Measurements from ENCODE around the gene ATP1A1. TPM values are rescaled to one million over a fixed set of nuclear protein-coding genes. Genes with fewer than 3 reads are reported as not detected.

ATP1A1 gene
- total RNA-seq, 2 experiments from 2014 or later: 251 to 262 TPM

GRCh38 chr1:116425987-116426386 lies 52.9 kb downstream of the ATP1A1 start:
- H3K27ac Mint-ChIP-seq: no peak overlapping the region
- H3K27me3 Mint-ChIP-seq: no peaks in the 10 kb centered on the region
- H3K9me3 Mint-ChIP-seq: no peaks in the 10 kb centered on the region
- no peaks in the 10 kb centered on the region for H3K27me3 ChIP-seq (ENCODE audit: control insufficient read depth in 1 of 2, insufficient read depth in 2 of 2, low read length in 2 of 2)
- H3K9me3 ChIP-seq (ENCODE audit: control insufficient read depth in 1 of 2, insufficient read depth in 1 of 2, low read length in 2 of 2): no peaks in the 10 kb centered on the region
- H3K27ac ChIP-seq (ENCODE audit: low read depth in 1 of 2, low read length in 2 of 2): no peak overlapping the region
- ATAC-seq (ENCODE audit: poor library complexity) (no peak), DNase-seq (no peak)
- no peaks in the 10 kb centered on the region for H3K4me1 Mint-ChIP-seq (ENCODE audit: low read depth)
- H3K4me1 ChIP-seq (ENCODE audit: insufficient read depth, low read length): no peaks in the 10 kb centered on the region
- TF ChIP-seq CTCF (IDR thresholded peaks at IDR 0.05): no peak
- no peaks in the 10 kb centered on the region for H3K36me3 Mint-ChIP-seq (ENCODE audit: low read depth)
- H3K4me3 ChIP-seq (ENCODE audit: low read length): no peak overlapping the region
- H3K4me3 Mint-ChIP-seq: no peak overlapping the region
- CTCF ChIA-PET: no interaction called here
- no peaks in the 10 kb centered on the region for H3K36me3 ChIP-seq (ENCODE audit: insufficient read depth, low read length)
- POLR2A ChIA-PET: no interaction called here
- intact Hi-C loops (cut with DNase I, micrococcal nuclease): no loop called here

- no peaks in the 10 kb centered on the region for H3K36me3 Mint-ChIP-seq (ENCODE audit: low read depth)
- no peak for ATAC-seq (ENCODE audit: poor library complexity)
- intact Hi-C loops (cut with DNase I, micrococcal nuclease): no loop called here
Observed at GRCh38 chr1:116426401-116426800, 53.4 kb downstream of the ATP1A1 start.

GRCh38 chr1:116428576-116428975 lies 55.5 kb downstream of the ATP1A1 start:
- ChIA-PET POLR2A (interaction anchor here (0.8 kb wide), 1 partner anchor 10 kb away, joined by 3 read pairs; no protein-coding TSS in a partner anchor), CTCF (interaction anchor here (0.9 kb wide), 1 partner anchor 289 kb away, joined by 3 read pairs; no protein-coding TSS in a partner anchor)
- Mint-ChIP-seq H3K4me1 (ENCODE audit: low read depth) (no peaks in the 10 kb centered on the region), H3K27ac (no peak overlapping the region), H3K36me3 (ENCODE audit: low read depth) (no peaks in the 10 kb centered on the region), H3K9me3 (no peaks in the 10 kb centered on the region), H3K27me3 (no peaks in the 10 kb centered on the region), H3K4me3 (no peak overlapping the region)
- intact Hi-C loops (cut with DNase I, micrococcal nuclease): no loop called here
- no peak for TF ChIP-seq CTCF (IDR thresholded peaks at IDR 0.05)
- Histone ChIP-seq H3K27ac (ENCODE audit: low read depth in 1 of 2, low read length in 2 of 2) (no peak overlapping the region), H3K9me3 (ENCODE audit: control insufficient read depth in 1 of 2, insufficient read depth in 1 of 2, low read length in 2 of 2) (no peaks in the 10 kb centered on the region), H3K36me3 (ENCODE audit: insufficient read depth, low read length) (no peaks in the 10 kb centered on the region), H3K4me1 (ENCODE audit: insufficient read depth, low read length) (no peaks in the 10 kb centered on the region), H3K4me3 (ENCODE audit: low read length) (no peak overlapping the region), H3K27me3 (ENCODE audit: control insufficient read depth in 1 of 2, insufficient read depth in 2 of 2, low read length in 2 of 2) (no peaks in the 10 kb centered on the region)
- DNase-seq (no peak), ATAC-seq (ENCODE audit: poor library complexity) (no peak)

More at GRCh38 chr1:116426401-116426800, 53.4 kb downstream of the ATP1A1 start:
- POLR2A ChIA-PET: no interaction called here
- no peaks in the 10 kb centered on the region for H3K9me3 ChIP-seq (ENCODE audit: control insufficient read depth in 1 of 2, insufficient read depth in 1 of 2, low read length in 2 of 2)
- Mint-ChIP-seq H3K4me3 (no peak overlapping the region), H3K4me1 (ENCODE audit: low read depth) (no peaks in the 10 kb centered on the region), H3K9me3 (no peaks in the 10 kb centered on the region), H3K27ac (no peak overlapping the region), H3K27me3 (no peaks in the 10 kb centered on the region)
- H3K4me3 ChIP-seq (ENCODE audit: low read length): no peak overlapping the region
- H3K27ac ChIP-seq (ENCODE audit: low read depth in 1 of 2, low read length in 2 of 2): no peak overlapping the region
- H3K4me1 ChIP-seq (ENCODE audit: insufficient read depth, low read length): no peaks in the 10 kb centered on the region
- no peak for DNase-seq
- TF ChIP-seq CTCF (IDR thresholded peaks at IDR 0.05): no peak
- CTCF ChIA-PET: no interaction called here
- no peaks in the 10 kb centered on the region for H3K27me3 ChIP-seq (ENCODE audit: control insufficient read depth in 1 of 2, insufficient read depth in 2 of 2, low read length in 2 of 2)
- no peaks in the 10 kb centered on the region for H3K36me3 ChIP-seq (ENCODE audit: insufficient read depth, low read length)
